Superior temporal gyrus (tissue), 1 donor: ENCODE results near the gene SPACA4.
"Not testable (repeated sequence)": the region's sequence is repeated elsewhere in the genome, so short reads cannot be mapped to it uniquely, and the experiment has no call there.

Experiments
- DNase-seq: peaks from one replicate; pipeline ENCODE4 v3.0.0-alpha.2; 2016; ENCODE audit errors: extremely low spot score

The SPACA4 gene

GRCh38 chr19:48606463-48607358, at the start of gene SPACA4:
Gene SPACA4, plus strand, starts transcription at chr19:48606742. Its CDS starts 237 bp downstream, at chr19:48606979.
- DNase-seq: no peak

GRCh38 chr19:48556825-48557224, 49.7 kb upstream of the SPACA4 start:
- no peak for DNase-seq

- no peak for DNase-seq
Observed at GRCh38 chr19:48558018-48558684, 48.4 kb upstream of the SPACA4 start.

GRCh38 chr19:48560095-48560530, 46.4 kb upstream of the SPACA4 start:
- DNase-seq: no peak

- DNase-seq: no peak
Observed at GRCh38 chr19:48561412-48561811, 45.1 kb upstream of the SPACA4 start.

- DNase-seq: no peak
Observed at GRCh38 chr19:48565090-48565489, 41.5 kb upstream of the SPACA4 start.

- peak; percentile 46 for DNase-seq
Observed at GRCh38 chr19:48568345-48568886, 38.1 kb upstream of the SPACA4 start.

GRCh38 chr19:48569814-48570213, 36.7 kb upstream of the SPACA4 start:
- DNase-seq: no peak

GRCh38 chr19:48571378-48572162, 35.0 kb upstream of the SPACA4 start:
- no peak for DNase-seq

GRCh38 chr19:48573163-48573505, 33.4 kb upstream of the SPACA4 start:
- DNase-seq: no peak

GRCh38 chr19:48575931-48576622, 30.5 kb upstream of the SPACA4 start:
- no peak for DNase-seq

GRCh38 chr19:48577908-48578307, 28.6 kb upstream of the SPACA4 start:
- not testable (repeated sequence) for DNase-seq

- DNase-seq: no peak
Observed at GRCh38 chr19:48578891-48579290, 27.7 kb upstream of the SPACA4 start.

- no peak for DNase-seq
Observed at GRCh38 chr19:48582168-48582567, 24.4 kb upstream of the SPACA4 start.

- DNase-seq: no peak
Observed at GRCh38 chr19:48587387-48587786, 19.2 kb upstream of the SPACA4 start.

- DNase-seq: peak; percentile 88
Observed at GRCh38 chr19:48588670-48589401, 17.7 kb upstream of the SPACA4 start.

GRCh38 chr19:48591021-48591420, 15.5 kb upstream of the SPACA4 start:
- DNase-seq: no peak

- no peak for DNase-seq
Observed at GRCh38 chr19:48595171-48595570, 11.4 kb upstream of the SPACA4 start.

- DNase-seq: no peak
Observed at GRCh38 chr19:48595833-48596232, 10.7 kb upstream of the SPACA4 start.

GRCh38 chr19:48596237-48596636, 10.3 kb upstream of the SPACA4 start:
- DNase-seq: no peak
